Activated naive CD4-positive, alpha-beta T cell treated with anti-CD3 and anti-CD28 coated beads, Interleukin-2, amount 50 U/mL, for 16 hours (primary cell): ENCODE measurements around the gene BUB1.
A peak's percentile ranks its signal among the peaks of the same experiment; 100 is the strongest.
"Not testable (repeated sequence)": the region's sequence is repeated elsewhere in the genome, so short reads cannot be mapped to it uniquely, and the experiment has no call there.

Source experiments
- DNase-seq: peaks from one replicate; pipeline ENCODE4 v3.0.0-alpha.2; 2020

The BUB1 gene

DNA sequence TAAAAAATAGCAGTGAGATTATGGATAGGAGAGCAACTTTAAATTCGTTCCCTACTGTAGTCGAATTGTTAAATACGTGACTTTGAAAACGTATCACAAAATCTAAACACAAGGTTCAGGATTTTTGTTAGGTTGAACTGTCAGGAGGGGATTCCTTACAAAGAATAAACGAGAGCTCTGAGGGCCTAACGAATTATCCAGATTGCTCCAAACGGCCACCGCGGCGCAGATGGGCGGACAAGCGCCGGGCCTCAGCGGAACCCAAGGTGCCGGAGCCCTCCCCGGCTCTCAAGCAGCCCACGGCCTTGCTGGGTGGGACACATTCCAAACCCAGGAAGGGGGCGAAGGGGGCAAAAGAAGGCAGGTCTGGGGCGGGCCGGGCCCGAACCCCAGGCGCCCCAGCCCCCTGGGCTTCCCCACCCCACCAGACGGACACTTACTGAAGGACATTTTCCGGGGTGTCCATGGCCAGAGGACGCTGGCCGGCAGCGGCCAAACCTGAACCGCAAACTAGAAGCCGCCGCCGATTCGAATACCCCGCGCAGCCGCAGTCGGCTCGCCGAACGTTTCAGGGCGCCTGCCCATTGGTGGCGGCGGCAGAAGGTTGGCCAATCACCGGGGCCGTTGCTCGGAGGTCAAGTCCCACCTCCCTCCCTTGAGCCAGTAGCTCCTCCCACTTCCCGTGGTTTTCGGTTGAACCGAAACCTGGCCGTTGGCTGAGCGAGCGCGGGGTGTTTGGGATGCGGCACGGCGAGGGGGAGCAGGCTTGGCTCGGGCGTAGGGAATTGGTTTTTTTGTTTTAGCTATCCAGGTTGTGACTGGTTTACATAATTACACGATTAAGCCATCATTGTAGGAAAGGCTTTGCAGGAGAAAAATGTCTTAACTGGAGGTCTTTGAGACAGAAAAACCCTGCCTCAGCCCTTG lies at the start of gene BUB1:
Gene BUB1 (minus strand): TSS at position 534 of the 927 bp plus-strand sequence. CDS start 68 bp downstream, at position 466.
- peak; percentile 94 for DNase-seq

DNA sequence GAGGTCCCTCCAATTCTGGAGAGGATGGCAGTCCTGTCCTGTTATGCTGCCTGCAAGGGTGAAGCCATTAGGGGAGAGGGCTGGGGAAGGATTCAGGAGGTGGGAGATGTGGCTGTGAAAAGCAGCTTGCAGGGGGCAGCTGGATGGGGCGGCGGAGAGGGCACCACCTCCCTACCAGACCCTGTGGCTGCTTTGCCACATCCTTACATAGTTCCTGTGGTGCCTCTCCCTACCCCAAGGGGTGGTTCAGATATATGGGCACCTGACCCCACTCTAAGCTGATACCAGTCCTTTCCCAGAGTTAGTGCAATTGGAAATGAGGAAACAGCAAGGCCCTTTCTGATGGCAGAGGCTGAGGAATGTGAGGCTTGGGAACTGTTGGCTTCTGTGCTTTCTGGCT lies 48.4 kb upstream of the BUB1 start:
- no peak for DNase-seq

DNA sequence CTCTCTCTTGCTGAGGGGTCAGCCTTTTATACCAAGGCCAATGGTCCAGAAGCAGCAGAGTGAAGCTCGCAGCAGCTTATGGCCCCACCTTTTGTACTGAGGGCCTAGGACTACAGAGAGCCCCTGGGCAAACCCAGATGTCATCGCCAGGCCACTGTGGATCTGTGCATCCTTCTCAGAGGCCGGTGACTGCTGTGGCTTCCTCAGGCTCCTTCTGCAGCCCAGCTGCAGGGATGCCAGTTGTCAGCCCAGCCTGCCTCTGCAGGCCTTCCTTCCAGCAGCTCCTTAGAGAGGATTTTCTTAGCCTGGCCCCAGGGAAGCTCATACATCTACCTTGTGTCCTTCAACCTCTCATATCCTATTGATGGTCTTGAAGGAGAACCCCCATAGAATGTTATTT lies 48.0 kb upstream of the BUB1 start:
- DNase-seq, result no peak

DNA sequence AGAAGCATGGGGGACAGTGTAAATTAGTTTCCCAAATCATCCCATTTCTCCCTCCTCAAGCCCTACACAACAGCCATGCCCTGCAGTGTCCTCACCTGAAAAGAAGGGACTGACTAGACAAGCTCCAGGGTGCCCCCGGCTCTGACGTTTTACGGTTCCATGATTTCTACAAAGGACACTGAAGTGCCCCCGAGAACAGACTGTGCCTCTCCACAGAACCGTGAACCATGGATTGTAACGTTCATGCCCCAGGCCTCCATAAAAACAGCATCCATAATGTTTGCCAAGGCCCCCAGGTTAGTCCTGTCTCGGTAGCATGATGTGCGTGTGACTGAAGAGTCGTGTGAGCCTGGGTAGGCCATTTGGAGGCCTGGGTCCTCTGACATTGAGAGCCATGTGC lies 47.5 kb upstream of the BUB1 start:
- DNase-seq, result no peak

DNA sequence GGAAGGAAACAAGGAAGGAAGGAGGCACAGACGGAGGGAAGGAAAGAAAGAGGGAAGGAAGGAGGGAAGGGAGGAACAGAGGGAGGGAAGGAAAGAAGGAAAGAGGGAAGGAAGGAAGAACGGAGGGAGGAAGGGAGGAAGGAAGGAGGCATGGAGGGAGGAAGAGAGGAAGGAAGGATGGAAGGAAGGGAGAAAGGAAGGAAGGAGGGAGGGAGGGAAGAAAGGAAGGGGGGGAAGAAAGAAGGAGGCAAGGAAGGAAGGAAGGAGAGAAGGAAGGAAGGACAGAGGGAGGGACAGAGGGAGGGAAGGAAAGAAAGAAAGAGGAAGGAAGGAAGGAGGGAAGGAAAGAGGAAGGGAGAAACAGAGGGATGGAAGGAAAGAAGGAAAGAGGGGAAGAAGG lies 47.0 kb upstream of the BUB1 start:
- no peak for DNase-seq

DNA sequence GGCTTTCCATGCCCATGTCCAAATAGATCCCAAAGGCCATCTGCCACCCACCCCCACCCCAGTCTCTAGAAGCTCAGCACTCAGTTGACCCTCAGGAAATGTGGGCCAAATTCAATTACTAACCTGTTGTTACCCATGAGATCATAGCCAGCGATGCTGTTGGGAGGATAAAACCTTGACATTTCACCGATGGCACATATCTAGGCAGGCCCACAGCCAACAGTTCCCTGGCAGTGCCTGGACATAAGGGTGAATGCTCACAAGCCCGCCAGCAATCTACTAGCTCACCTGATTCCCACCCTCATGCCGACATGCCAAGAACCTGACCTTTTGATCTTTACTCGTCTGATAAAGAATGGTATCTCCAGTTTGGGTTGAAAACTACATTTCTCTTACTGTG lies 42.7 kb upstream of the BUB1 start:
- DNase-seq, result no peak

DNA sequence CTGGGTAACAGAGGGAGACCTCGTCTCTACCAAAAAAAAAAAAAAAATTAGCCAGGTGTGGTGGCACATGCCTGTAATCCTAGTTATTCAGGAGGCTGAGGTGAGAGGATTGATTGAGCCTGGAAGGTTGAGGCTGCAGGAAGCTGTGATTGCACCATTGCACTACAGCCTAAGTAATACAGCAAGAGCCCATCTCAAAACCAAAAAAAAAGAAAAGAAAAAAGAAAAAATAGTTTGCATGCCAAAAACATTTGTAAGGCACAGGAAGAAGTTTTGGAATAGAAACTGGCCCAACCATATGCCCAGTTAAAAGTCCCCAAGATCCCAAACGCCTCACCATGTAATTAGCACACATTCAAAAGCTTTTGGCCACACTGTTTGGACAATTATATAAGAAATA lies 41.1 kb upstream of the BUB1 start:
- no peak for DNase-seq

DNA sequence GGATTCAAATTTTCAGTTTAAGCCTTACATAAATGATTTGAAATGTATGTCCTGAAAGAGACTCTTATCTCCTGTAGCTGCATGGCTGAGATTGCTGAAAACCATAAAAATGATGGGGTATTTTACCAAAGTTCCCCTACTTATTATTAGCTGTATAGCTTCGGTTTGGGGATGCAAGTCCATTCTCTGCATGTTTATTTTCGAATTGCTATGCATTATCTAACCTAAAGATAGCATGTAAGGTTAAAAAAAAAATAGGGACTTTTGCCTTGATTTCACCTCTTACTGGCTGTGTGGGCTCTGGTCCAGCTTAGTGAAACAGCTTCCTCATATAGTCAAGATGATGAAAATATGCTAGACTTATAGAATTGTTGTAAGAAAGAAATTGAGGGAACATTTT lies 40.5 kb upstream of the BUB1 start:
- no peak for DNase-seq

DNA sequence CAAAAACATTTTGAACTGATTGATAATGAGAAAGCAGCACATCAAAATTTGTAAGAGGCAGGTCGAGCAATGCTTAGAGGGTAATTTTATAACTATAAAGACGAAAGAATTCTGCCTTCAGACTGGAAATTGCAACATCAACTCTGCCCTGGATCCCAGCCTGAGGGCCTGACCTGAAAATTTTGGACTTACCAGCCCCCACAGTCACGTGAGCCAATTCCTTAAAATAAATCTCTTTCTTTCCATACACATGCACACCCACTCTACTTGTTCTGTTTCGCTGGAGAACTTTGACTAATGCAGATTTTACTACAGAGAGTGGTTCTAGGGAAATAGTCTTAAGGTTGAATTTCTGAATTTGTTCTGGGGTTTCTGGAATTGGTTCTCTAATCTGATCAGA lies 39.9 kb upstream of the BUB1 start:
- DNase-seq, result no peak

DNA sequence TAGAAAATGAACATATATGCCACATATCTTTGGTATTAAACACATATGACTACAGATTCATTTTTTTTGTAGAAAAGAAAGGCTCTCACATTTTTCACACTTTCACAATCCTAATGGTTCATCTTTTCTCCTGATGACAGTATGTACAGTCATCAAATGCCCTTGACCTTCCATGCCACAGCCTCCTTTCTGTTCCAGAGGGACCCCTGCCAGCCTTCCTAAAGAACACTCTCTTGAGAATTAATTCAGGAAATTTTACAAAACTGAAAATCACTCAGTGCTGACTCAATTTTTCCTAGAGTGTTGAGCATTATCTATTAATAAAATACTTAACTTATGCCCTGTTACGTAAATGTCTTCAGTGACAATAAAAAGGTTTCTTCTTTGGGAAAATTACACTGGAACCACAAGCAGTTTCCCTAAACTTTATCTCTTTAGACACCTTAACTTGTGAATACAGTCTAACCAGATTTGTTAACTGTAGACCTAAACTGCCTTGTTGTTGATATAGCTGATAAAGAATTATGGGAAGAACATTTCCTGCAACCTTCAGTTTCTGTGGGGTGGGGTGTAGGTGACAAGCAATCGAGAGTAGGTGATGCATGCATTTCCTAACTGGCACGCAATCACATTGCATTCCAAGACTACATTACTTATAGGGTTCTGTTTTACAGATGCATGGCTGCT lies 39.2 kb upstream of the BUB1 start:
- DNase-seq, result no peak

DNA sequence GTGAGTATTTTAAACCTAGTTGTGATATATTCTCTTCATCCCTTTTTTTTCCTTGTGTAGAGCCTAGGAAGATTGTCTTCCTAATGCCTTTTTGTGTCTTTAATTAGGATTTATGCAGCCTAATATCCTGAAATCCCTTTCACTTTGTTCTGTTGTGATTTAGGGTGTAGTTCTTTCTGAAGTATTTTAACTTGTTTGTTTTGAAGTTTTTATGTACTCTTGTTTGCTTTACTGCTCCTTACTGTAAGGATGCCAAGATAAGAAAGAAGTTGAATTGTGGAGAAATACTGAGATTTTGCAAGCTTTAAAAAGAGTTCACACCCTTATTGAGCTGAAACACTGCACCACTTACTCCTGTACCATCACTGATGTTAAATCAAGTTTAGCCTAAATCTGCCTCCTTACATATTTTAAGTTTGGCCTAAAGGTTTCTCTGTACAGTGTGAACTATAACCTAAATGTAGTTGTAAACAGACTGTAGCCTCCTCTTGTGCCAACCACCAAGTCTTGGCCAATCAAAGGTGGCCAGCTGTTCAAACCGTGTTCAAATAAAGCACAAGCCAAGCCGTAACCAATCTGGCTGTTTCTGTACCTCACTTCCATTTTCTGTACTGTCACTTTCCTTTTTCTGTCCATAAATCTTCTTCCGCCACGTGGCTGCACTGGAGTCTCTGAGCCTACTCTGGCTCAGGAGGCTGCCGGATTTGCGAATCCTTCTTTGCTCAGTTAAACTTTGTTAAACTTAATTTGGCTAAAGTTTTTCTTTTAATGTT lies 36.8 kb upstream of the BUB1 start:
- no peak for DNase-seq

DNA sequence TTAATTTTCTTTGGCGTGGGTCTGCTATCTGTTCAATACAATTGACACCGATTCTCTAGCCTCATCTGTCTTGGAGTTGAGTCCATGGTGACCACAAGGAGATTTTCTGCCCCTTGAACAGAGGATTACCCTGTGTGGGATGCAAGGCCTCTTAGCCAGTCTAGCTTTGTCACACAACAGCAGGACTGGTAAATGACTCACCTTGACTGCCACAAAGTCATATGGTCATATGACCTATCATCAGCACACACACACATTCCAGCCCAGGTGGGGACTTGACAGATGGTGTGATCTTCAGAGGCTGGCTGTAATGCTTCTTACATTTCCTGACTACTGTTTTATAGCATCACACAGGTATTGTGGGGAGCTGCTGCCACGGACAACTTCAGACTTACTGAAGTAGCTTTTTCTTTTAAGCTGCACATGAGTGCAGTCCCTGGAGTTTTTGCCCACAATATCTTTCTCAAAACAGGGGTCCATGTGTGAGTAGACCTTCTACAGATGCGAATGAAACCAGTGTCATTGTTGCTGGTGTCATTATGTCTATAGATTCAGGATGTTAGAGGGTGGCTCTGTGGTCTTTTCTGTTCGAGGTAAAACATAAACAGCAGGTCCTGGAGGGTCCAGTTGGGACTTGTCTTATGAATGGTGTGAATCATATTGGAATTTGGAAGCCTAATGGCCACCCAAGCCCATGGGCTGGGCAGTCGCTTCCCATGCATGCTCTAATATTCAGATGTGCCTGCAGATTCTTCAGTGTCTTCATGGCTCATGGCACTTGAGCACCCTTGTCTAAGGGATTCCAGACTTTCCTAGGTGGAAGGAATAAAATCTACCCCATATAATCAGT lies 35.9 kb upstream of the BUB1 start:
- DNase-seq, result no peak

DNA sequence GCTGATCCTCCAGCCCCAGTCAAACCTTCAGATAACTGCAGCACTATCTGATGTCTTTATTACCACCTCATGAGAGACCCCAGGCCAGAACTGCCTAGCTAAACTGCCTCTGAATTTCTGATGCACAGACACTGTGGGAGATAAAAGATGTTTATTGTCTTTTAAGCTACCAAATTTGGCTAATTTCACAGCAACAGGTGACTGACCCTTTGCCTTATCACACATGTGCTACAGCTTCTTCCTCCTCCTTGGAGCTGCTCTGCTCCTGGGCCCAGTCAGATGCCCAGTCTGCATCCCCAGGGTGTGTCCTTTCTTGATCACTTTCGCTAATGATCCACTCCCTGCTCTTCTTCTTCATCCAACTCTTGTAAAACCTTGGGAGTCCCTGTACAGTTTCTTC lies 34.9 kb upstream of the BUB1 start:
- DNase-seq, result no peak

DNA sequence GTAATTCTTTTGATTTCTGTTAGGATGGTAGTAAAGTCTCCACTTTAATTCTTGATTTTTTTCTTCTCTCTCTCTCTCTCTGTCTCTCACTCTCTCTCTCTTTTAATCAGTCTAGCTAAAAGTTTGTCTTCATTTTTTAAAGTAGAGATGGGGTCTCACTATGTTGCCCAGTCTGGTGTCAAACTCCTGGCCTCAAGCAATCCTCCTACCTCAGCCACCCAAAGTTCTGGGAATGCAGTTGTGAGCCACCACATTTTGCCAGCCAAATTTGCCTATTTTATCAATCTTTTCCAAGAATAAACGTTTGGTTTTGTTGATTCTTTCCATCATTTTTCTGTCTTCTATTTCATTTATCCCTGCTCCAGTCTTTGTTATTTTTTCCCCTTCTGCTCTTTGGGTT lies 30.6 kb upstream of the BUB1 start:
- no peak for DNase-seq

DNA sequence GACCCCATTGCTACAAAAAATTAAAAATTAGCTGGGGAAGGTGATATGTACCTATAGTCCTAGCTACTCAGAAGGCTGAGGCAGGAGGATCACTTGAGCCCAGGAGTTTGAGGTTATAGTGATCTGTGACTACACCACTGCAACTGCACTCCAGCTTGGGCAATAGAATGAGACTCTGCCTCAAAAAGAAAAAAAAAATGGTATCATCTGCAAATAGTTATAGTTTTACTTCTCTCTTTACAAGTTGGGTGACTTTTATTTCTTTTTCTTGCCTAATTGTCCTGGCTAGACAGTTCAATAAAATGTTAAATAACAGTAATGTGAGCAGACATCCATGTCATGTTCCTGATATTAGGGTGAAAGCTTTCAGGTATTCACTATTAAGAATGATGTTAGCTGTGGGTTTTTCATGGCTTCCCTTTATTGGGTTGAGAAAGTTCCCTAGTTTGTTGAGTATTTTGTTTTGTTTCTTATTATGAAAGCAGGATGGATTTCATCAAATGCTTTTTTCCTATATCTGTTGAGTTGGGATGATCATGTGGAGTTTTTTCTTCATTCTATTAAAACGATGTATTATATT lies 29.6 kb upstream of the BUB1 start:
- DNase-seq, result no peak

DNA sequence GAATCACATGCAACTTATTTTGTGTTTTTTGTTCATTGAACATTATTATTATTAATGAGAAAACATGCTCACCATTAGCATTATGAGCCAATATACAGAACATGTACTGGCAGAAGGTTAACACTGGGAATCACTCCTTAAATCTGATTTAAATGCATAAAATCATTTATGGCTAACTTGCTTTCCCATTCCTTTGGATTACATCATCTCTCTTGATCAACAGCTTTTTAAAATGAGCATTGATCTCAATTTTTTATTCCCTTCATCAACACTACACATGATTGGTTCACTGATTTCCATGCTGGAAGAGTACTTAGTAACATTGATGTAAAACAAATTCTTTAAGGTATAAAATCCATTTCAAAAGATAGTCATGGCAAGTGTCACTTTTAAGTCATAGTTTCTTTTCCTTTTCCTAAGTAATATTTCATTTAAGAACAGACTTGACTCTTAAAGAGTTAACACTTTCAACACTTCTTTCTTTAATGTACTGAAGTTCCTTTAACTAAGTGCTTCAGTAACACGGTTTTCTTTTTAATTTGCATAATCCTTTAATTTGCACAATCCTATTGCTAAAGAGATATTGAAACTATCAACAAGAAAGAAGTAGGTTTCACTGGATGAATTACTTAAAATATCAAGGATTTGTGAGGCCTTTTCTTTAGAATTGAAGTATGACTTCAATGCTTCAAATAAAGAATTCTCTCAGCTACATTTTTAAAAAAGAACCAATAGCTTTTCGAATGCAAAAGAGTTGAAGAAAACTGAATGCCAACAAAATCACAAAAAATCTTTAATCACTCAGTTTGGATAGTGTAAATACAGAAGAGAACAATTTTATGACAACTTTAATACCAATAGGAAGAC lies 24.9 kb upstream of the BUB1 start:
- DNase-seq, result no peak

DNA sequence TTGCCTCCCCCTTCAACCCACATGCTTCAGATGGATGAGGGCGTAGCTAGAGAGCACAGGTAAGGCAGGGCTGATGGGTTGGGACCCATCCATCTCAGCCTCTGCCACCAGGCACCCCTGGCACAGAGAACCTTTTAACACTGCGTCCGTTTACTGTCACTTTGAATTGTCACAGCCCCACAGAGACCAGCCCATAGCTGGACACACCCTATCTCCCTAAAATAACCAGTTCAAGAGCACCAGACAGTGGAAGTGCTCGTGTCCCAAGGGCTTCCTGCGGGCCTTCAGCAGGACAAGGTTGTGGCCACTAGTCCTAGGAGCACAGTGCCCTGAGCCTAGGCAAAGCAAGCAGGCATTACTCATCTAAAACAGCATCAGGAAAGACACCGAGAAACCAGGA lies 20.4 kb upstream of the BUB1 start:
- DNase-seq, result not testable (repeated sequence)

DNA sequence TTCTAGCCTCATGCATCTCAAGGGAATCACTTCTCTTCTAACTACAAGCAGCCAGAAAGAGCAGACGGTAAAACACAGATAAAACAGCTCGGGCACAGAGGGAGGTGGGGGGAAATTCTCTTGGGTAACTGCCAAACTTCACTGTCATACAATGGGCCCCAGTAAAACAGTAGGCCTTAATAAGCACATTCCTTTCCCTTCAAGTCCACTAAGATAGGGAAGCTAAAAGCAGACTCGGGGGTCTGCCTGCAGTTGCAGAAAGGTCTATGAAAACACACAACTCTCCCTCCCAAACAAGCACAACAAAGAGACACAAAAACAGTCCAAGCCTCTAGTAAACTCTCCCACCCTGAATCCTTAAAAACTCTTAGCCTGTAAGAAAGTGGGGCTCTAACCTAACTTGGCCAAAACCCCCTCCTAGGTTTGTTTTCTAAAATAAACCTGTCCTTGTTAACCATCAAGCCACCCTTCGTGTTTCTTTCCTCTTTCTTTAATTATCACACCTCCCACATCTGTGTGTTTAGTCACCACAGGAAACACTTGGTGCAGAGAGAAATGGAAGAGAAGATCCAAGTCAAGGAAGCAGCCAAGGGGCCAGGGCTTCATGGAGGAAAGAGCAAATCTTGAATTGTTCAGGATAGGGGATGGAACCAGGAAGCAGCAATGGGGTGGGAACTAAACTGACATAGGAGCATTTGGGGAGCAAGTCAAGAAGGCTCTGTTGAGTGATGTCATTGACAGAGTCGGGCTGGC lies 17.5 kb upstream of the BUB1 start:
- not testable (repeated sequence) for DNase-seq

DNA sequence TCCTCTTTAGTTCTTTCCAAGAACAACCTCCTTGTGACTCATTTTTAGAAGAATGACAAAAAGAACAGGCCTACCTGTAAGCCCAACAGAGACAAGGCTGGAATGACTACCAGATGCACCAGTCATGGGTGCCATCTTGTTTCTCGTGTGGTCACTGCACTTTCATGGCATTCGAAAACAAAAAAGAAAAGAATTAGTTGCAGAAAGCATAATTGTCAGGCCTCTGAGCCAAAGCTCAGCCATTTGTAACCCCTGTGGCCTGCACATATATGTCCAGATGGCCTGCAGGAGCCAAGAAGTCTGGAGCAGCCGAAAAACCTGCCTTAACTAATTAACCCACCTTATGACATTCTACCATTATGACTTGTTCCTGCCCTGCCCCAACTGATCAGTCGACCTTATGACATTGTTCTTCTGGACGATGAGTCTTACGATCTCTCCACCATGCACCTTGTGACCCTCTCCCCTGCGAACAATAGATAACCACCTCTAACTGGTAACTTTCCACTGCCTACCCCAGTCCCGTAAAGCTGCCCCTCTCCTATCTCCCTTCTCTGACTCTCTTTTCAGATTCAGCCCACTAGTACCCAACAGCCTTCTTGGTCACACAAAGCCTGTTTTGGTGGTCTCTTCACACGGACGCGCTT lies 13.9 kb upstream of the BUB1 start:
- no peak for DNase-seq
